ENCODE measurements around the gene SKA2.
"Not testable (repeated sequence)": the region's sequence is repeated elsewhere in the genome, so short reads cannot be mapped to it uniquely, and the experiment has no call there.

SKA2 gene

DNA sequence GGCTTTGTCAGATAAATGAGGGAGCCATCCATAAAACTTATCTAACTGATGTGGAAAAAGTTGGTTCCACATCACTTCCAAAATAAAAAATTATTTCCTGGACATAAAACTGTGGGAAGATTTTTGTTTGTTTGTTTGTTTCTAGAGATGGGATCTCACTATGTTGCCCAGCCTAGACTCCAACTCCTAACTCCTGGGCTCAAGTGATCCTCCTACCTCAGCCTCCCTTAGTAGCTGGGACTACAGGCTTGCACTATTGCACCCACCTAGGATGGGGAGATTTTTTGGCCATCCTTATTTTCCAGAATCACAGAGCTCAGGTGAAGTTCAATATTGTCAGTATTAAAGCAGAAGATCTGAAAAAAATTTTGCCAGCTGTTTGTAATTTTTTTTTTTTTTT is 31.0 kb upstream of the SKA2 start:
- no peaks in the 10 kb centered on the region for H3K27me3 ChIP-seq (ENCODE audit: insufficient read depth, poor library complexity, severe bottlenecking)
- no peak overlapping the region for H3K4me3 ChIP-seq (replicated peaks; ENCODE audit: insufficient read depth, low read length)
- no peak overlapping the region for H3K27ac ChIP-seq (replicated peaks)
- TF ChIP-seq, protein P1, sequence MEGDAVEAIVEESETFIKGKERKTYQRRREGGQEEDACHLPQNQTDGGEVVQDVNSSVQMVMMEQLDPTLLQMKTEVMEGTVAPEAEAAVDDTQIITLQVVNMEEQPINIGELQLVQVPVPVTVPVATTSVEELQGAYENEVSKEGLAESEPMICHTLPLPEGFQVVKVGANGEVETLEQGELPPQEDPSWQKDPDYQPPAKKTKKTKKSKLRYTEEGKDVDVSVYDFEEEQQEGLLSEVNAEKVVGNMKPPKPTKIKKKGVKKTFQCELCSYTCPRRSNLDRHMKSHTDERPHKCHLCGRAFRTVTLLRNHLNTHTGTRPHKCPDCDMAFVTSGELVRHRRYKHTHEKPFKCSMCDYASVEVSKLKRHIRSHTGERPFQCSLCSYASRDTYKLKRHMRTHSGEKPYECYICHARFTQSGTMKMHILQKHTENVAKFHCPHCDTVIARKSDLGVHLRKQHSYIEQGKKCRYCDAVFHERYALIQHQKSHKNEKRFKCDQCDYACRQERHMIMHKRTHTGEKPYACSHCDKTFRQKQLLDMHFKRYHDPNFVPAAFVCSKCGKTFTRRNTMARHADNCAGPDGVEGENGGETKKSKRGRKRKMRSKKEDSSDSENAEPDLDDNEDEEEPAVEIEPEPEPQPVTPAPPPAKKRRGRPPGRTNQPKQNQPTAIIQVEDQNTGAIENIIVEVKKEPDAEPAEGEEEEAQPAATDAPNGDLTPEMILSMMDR (IDR thresholded peaks at IDR 0.05; ENCODE audit: insufficient read depth, low read length) = no peak
- no peak for TF ChIP-seq GABPA (IDR thresholded peaks at IDR 0.05; ENCODE audit: low read depth)
- DNase-seq (ENCODE audit: low read depth in 1 of 2, low spot score in 1 of 2) = no peak

DNA sequence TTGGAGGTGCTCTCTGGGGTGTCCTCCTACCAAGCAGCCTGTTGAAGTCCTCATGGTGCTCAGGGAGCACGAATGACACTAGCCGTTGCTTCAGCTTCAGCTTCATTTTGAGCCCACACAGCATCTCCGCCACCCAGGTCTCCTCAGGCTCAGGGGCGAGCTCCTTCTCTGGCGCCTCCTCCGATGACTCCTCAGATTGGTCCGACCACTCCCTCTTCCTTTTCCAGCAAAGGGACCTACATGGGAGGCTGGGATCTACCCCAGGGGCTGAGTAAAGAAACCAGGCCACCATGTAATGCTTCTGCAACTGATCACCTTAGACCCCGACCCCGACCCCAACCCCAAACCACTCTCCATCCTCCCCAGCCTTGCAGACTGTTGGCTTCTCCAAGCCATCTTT is 26.5 kb upstream of the SKA2 start:
- H3K4me3 ChIP-seq (replicated peaks; ENCODE audit: insufficient read depth, low read length) = no peak overlapping the region
- no peak for DNase-seq (ENCODE audit: low read depth in 1 of 2, low spot score in 1 of 2)
- TF ChIP-seq POLR2AphosphoS5 (IDR thresholded peaks at IDR 0.05; ENCODE audit: low read depth) (no peak), GABPA (IDR thresholded peaks at IDR 0.05; ENCODE audit: low read depth) (no peak)
- TF ChIP-seq, protein P1 (IDR thresholded peaks at IDR 0.05; ENCODE audit: insufficient read depth, low read length) = no peak
- H3K27me3 ChIP-seq (ENCODE audit: insufficient read depth, poor library complexity, severe bottlenecking) = no peaks in the 10 kb centered on the region
- H3K27ac ChIP-seq (replicated peaks) = no peak overlapping the region

DNA sequence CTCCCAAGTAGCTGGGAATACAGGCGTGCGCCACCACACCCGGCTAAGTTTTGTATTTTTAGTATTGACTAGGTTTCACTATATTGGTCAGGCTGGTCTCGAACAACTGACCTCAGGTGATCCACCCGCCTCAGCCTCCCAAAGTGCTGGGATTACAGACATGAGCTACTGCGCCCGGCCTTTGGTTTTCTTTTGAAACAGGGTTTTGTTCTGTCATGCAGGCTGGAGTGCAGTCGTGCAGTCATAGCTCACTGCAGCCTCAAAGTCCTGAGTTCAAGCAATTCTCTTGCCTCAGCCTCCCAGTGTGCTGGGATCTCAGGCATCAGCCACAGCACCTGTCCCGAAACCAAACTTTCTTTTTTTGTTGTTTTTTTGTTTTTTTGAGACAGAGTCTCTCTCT is 25.6 kb upstream of the SKA2 start:
- Histone ChIP-seq H3K27me3 (ENCODE audit: insufficient read depth, poor library complexity, severe bottlenecking) (no peaks in the 10 kb centered on the region), H3K27ac (replicated peaks) (no peak overlapping the region), H3K4me3 (replicated peaks; ENCODE audit: insufficient read depth, low read length) (no peak overlapping the region)
- DNase-seq (ENCODE audit: low read depth in 1 of 2, low spot score in 1 of 2) = no peak
- TF ChIP-seq POLR2AphosphoS5 (IDR thresholded peaks at IDR 0.05; ENCODE audit: low read depth) (no peak), GABPA (IDR thresholded peaks at IDR 0.05; ENCODE audit: low read depth) (no peak)
- TF ChIP-seq, protein P1 (IDR thresholded peaks at IDR 0.05; ENCODE audit: insufficient read depth, low read length) = no peak

DNA sequence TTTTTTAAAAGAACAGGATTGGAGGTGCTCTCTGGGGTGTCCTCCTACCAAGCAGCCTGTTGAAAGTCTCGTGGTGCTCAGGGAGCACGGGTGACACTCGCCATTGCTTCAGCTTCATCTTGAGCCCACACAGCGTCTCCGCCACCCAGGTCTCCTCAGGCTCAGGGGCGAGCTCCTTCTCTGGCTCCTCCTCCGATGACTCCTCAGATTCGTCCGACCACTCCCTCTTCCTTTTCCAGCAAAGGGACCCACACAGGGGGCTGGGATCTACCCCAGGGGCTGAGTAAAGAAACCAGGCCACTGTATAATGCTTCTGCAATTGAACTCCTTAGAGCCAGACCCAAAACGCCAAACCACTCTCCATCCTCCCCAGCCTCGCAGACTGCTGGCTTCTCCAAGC is 24.6 kb upstream of the SKA2 start:
- not testable (repeated sequence) for H3K27me3 ChIP-seq (ENCODE audit: insufficient read depth, poor library complexity, severe bottlenecking); DNase-seq (ENCODE audit: low read depth in 1 of 2, low spot score in 1 of 2); H3K27ac ChIP-seq (replicated peaks); H3K4me3 ChIP-seq (replicated peaks; ENCODE audit: insufficient read depth, low read length)

DNA sequence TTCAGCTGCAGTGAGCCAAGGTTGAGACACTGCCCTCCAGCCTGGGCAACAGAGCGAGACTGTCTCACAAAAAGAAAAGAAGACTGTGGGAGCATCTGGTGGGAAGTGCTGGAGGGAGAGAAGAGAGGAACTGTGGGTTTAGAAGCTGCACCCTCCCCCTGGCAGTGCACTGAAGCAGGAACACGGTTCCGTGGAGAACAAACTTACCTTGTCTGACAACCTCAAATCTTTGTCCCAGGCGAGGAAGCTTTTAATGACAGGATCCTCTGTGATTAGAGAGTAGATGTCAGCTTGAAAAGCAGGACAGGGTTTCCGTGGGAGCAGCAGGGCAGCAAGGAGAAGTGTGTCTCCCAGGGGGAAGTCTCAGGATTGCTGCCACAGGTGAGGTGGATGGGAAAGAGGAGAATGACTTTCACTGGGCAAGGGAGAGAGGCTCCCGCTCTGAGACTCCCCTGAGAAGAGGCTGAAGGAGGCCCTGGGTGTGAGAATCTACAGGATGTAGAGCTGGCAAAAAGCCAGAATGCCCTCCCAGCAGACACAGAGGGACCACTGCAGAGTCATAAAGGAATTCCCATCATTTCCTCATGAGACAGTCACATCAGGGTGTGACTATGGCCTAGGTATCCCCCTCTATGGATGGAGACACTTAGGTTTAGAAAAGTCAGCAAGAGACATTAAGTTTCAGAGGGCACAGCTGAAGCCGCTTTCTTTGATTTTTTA is 23.4 kb upstream of the SKA2 start:
- Histone ChIP-seq H3K4me3 (replicated peaks; ENCODE audit: insufficient read depth, low read length) (no peak overlapping the region), H3K27ac (replicated peaks) (no peak overlapping the region), H3K27me3 (ENCODE audit: insufficient read depth, poor library complexity, severe bottlenecking) (no peaks in the 10 kb centered on the region)
- DNase-seq (ENCODE audit: low read depth in 1 of 2, low spot score in 1 of 2) = no peak
- TF ChIP-seq, protein P1 (IDR thresholded peaks at IDR 0.05; ENCODE audit: insufficient read depth, low read length) = no peak
- TF ChIP-seq SPI1 (IDR thresholded peaks at IDR 0.05; ENCODE audit: borderline replicate concordance, low read depth) = no peak
- TF ChIP-seq, protein P2, sequence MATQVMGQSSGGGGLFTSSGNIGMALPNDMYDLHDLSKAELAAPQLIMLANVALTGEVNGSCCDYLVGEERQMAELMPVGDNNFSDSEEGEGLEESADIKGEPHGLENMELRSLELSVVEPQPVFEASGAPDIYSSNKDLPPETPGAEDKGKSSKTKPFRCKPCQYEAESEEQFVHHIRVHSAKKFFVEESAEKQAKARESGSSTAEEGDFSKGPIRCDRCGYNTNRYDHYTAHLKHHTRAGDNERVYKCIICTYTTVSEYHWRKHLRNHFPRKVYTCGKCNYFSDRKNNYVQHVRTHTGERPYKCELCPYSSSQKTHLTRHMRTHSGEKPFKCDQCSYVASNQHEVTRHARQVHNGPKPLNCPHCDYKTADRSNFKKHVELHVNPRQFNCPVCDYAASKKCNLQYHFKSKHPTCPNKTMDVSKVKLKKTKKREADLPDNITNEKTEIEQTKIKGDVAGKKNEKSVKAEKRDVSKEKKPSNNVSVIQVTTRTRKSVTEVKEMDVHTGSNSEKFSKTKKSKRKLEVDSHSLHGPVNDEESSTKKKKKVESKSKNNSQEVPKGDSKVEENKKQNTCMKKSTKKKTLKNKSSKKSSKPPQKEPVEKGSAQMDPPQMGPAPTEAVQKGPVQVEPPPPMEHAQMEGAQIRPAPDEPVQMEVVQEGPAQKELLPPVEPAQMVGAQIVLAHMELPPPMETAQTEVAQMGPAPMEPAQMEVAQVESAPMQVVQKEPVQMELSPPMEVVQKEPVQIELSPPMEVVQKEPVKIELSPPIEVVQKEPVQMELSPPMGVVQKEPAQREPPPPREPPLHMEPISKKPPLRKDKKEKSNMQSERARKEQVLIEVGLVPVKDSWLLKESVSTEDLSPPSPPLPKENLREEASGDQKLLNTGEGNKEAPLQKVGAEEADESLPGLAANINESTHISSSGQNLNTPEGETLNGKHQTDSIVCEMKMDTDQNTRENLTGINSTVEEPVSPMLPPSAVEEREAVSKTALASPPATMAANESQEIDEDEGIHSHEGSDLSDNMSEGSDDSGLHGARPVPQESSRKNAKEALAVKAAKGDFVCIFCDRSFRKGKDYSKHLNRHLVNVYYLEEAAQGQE (IDR thresholded peaks at IDR 0.05; ENCODE audit: insufficient replicate concordance, low read depth) = no peak
- no peak for TF ChIP-seq GABPA (IDR thresholded peaks at IDR 0.05; ENCODE audit: low read depth)
- no peak for TF ChIP-seq POLR2AphosphoS5 (IDR thresholded peaks at IDR 0.05; ENCODE audit: low read depth)
